ENCODE measurements around the gene OTUB1. TPM values are rescaled to one million over a fixed set of nuclear protein-coding genes. Genes with fewer than 3 reads are reported as not detected.

Gene OTUB1
- total and polyA plus RNA-seq, 2 of the 4 experiments (the other 2 are of a cell fraction), result 69.0 to 168 TPM

DNA sequence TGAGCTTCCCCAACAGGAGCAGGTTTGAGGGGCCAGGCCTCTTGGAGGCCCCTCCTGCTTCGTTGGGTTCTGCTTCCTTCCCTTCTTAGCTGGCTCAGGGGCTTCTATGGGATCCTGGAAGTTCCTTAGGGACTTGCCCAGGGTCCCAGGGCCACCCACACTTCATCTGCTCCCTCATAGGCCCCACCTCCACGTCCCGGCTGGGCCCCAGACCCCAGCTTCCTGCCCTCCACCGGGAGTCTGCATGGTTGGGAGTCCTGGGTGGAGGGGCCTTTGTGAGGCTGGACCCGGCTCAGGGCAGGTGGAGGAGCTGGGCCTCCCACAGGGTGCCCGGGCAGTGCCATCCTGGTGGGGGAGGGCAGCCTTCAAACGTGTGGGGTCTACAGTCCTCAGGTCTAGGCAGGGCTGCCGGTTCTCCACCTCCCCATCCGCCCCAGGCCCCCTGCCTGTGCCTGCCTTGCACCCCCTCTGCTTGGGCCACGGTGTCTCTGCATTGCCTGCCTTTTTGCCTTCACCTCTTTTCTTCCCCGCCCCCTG lies 11.6 kb downstream of the OTUB1 start:
- H2BK5ac ChIP-seq (ENCODE audit: low read depth, low read length, poor library complexity, severe bottlenecking), result no peak overlapping the region
- in situ Hi-C loops (cut with MboI; ENCODE audit: low sequenced_read_pairs) (no loop called here), intact Hi-C loops (cut with micrococcal nuclease) (no loop called here), dilution Hi-C loops (cut with HindIII; ENCODE audit: low sequenced_read_pairs, unreplicated experiment) (no loop called here)
- no peak overlapping the region for H2AFZ ChIP-seq (replicated peaks; ENCODE audit: low read length, poor library complexity)
- no peak overlapping the region for H4K8ac ChIP-seq (ENCODE audit: low read depth in 2 of 2, low read length in 2 of 2)
- peaks cover 45% of the 10 kb centered on the region for H3K36me3 ChIP-seq (ENCODE audit: control insufficient read depth, insufficient read depth, low read length)
- no peak overlapping the region for H2BK15ac ChIP-seq (ENCODE audit: low read depth, low read length)
- no CpG with 5 or more reads among the region's 11 CpGs for WGBS, 2 experiments (ENCODE audit: extremely low coverage in 2 of 2, insufficient read length in 1 of 2)
- no TSS peak for BruUV-seq (replicated peaks)
- H3K18ac ChIP-seq (ENCODE audit: low read depth, low read length), result no peak overlapping the region
- no peak overlapping the region for H2BK120ac ChIP-seq (ENCODE audit: low read depth, low read length)
- H3K27me3 ChIP-seq (ENCODE audit: control insufficient read depth, insufficient read depth, low read length), result no peaks in the 10 kb centered on the region
- H3K4ac ChIP-seq (ENCODE audit: low read depth, low read length), result no peak overlapping the region
- H3K27ac ChIP-seq (ENCODE audit: insufficient read depth, low read length), result no peak overlapping the region
- H3K56ac ChIP-seq (ENCODE audit: extremely low read depth, insufficient read depth, low read length), result no peak overlapping the region
- H2AK9ac ChIP-seq (replicated peaks; ENCODE audit: low read depth, low read length, poor library complexity), result no peak overlapping the region
- H4K5ac ChIP-seq (ENCODE audit: low read depth, low read length), result no peak overlapping the region
- H3K79me1 ChIP-seq (ENCODE audit: low read depth in 1 of 2, low read length in 2 of 2), result peaks cover 9 to 24% of the 10 kb centered on the region in 2 experiments; a peak in 3 of 4 replicates
- no peak overlapping the region for H2BK20ac ChIP-seq (ENCODE audit: low read depth, low read length)
- no peak for DNase-seq
- ChIA-PET CTCF (no interaction called here), POLR2A (ENCODE audit: unreplicated experiment) (no interaction called here)
- TF ChIP-seq, protein P1, sequence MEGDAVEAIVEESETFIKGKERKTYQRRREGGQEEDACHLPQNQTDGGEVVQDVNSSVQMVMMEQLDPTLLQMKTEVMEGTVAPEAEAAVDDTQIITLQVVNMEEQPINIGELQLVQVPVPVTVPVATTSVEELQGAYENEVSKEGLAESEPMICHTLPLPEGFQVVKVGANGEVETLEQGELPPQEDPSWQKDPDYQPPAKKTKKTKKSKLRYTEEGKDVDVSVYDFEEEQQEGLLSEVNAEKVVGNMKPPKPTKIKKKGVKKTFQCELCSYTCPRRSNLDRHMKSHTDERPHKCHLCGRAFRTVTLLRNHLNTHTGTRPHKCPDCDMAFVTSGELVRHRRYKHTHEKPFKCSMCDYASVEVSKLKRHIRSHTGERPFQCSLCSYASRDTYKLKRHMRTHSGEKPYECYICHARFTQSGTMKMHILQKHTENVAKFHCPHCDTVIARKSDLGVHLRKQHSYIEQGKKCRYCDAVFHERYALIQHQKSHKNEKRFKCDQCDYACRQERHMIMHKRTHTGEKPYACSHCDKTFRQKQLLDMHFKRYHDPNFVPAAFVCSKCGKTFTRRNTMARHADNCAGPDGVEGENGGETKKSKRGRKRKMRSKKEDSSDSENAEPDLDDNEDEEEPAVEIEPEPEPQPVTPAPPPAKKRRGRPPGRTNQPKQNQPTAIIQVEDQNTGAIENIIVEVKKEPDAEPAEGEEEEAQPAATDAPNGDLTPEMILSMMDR (conservative IDR thresholded peaks at IDR 0.05; ENCODE audit: low read depth, low read length), result no peak
- TF ChIP-seq SMC3 (IDR thresholded peaks at IDR 0.05; ENCODE audit: low read depth, low read length) (no peak), FOS (IDR thresholded peaks at IDR 0.05; ENCODE audit: low read depth, low read length) (no peak), BHLHE40 (IDR thresholded peaks at IDR 0.05; ENCODE audit: low read depth, low read length) (no peak), RFX5 (IDR thresholded peaks at IDR 0.05; ENCODE audit: low read depth, low read length) (no peak), NFE2L2 (IDR thresholded peaks at IDR 0.05; ENCODE audit: low read depth, low read length) (no peak), RAD21 (IDR thresholded peaks at IDR 0.05; ENCODE audit: low read length) (no peak), MAZ (IDR thresholded peaks at IDR 0.05; ENCODE audit: borderline replicate concordance, low read depth, low read length) (no peak), CHD1 (IDR thresholded peaks at IDR 0.05; ENCODE audit: low read depth, low read length) (no peak), RCOR1 (IDR thresholded peaks at IDR 0.05; ENCODE audit: insufficient replicate concordance, low read length) (no peak), CEBPB (IDR thresholded peaks at IDR 0.05; ENCODE audit: low read depth, low read length) (no peak), POLR2A (IDR thresholded peaks at IDR 0.05; ENCODE audit: low read depth, low read length) (no peak), MXI1 (IDR thresholded peaks at IDR 0.05; ENCODE audit: borderline replicate concordance, low read depth, low read length) (no peak), MAFK (IDR thresholded peaks at IDR 0.05; ENCODE audit: low read depth, low read length) (no peak)
- TF ChIP-seq, protein P2, sequence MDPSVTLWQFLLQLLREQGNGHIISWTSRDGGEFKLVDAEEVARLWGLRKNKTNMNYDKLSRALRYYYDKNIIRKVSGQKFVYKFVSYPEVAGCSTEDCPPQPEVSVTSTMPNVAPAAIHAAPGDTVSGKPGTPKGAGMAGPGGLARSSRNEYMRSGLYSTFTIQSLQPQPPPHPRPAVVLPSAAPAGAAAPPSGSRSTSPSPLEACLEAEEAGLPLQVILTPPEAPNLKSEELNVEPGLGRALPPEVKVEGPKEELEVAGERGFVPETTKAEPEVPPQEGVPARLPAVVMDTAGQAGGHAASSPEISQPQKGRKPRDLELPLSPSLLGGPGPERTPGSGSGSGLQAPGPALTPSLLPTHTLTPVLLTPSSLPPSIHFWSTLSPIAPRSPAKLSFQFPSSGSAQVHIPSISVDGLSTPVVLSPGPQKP (IDR thresholded peaks at IDR 0.05; ENCODE audit: borderline replicate concordance, low read depth, low read length), result no peak
- TF ChIP-seq, protein P3, sequence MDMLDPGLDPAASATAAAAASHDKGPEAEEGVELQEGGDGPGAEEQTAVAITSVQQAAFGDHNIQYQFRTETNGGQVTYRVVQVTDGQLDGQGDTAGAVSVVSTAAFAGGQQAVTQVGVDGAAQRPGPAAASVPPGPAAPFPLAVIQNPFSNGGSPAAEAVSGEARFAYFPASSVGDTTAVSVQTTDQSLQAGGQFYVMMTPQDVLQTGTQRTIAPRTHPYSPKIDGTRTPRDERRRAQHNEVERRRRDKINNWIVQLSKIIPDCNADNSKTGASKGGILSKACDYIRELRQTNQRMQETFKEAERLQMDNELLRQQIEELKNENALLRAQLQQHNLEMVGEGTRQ (IDR thresholded peaks at IDR 0.05; ENCODE audit: low read depth, low read length), result no peak
- no peak overlapping the region for H3K9ac ChIP-seq (ENCODE audit: low read depth, low read length)
- no peak overlapping the region for H3K14ac ChIP-seq (replicated peaks; ENCODE audit: low read depth, low read length)
- H3K9me3 ChIP-seq (ENCODE audit: control insufficient read depth, insufficient read depth, low read length), result no peaks in the 10 kb centered on the region
- no peak for ATAC-seq (ENCODE audit: low read depth)
- peaks cover 32% of the 10 kb centered on the region for H4K20me1 ChIP-seq (ENCODE audit: insufficient read depth, low read length)
- H3K4me2 ChIP-seq (ENCODE audit: low read depth, low read length), result no peak overlapping the region
- H3K9me1 ChIP-seq (ENCODE audit: insufficient read depth, low read length), result 0 out of 2 replicates have a peak, but pooled peaks cover 3% of the 10 kb centered on the region
- no peak overlapping the region for H4K91ac ChIP-seq (ENCODE audit: insufficient read depth, low read depth, low read length)
- H3K4me1 ChIP-seq (ENCODE audit: control insufficient read depth, insufficient read depth, low read length), result 0 out of 2 replicates have a peak, but pooled peaks cover 1% of the 10 kb centered on the region
- H2AK5ac ChIP-seq (ENCODE audit: low read depth, low read length), result no peak overlapping the region
- H3K4me3 ChIP-seq (ENCODE audit: insufficient read depth, low read depth, low read length), result no peak overlapping the region
- H3K23ac ChIP-seq (ENCODE audit: low read depth, low read length), result no peak overlapping the region
